Measurements from ENCODE around the gene NOVA2. TPM values are rescaled to one million over a fixed set of nuclear protein-coding genes. Genes with fewer than 3 reads are reported as not detected.

Gene NOVA2
- total RNA-seq, 4 donors from 2014 or later, result 0.40 to 2.1 (median 0.44) TPM; not detected in 1

- peak; percentile 63 for DNase-seq
- H3K9me3 ChIP-seq, result no peaks in the 10 kb centered on the region
- 1% methylated on average over 16 to 18 of the region's 32 CpGs for WGBS, 2 donors
- peaks cover 27 to 53% (median 35%) of the 10 kb centered on the region in 3 donors for H3K4me1 ChIP-seq
- H3K36me3 ChIP-seq, result peaks cover 0 to 25% (median 0%) of the 10 kb centered on the region in 3 donors
- peak overlapping the region; percentile 89 to 96 (median 96) for H3K27ac ChIP-seq
- TF ChIP-seq CTCF (IDR thresholded peaks at IDR 0.05) (peak in 1 of 6 experiments; percentile 24), POLR2A (IDR thresholded peaks at IDR 0.05) (peak in 2 of 4 donors; percentile 23 to 66)
- H3K4me3 ChIP-seq, result peak overlapping the region; percentile 62 to 79 (median 71)
- no peaks in the 10 kb centered on the region for H3K27me3 ChIP-seq
- intact Hi-C loops (cut with DNase I), result no loop called here
Measured at GRCh38 chr19:45886427-45887199, 87.1 kb downstream of the NOVA2 start.

GRCh38 chr19:45885556-45886426 lies 87.9 kb downstream of the NOVA2 start, which contains the start of gene IRF2BP1:
IRF2BP1 (minus strand) TSS chr19:45886141; CDS start chr19:45885774, 367 bp downstream.
- H3K27ac ChIP-seq, result peak within 1 kb of the TSS; percentile 89 to 96 (median 96)
- intact Hi-C loops (cut with DNase I), result no loop called here
- H3K27me3 ChIP-seq, result no peaks in the 10 kb centered on the region
- no peaks in the 10 kb centered on the region for H3K9me3 ChIP-seq
- H3K36me3 ChIP-seq, result peaks cover 0 to 21% (median 0%) of the 10 kb centered on the region in 3 donors
- H3K4me1 ChIP-seq, result peaks cover 27 to 58% (median 35%) of the 10 kb centered on the region in 3 donors
- H3K4me3 ChIP-seq, result peak within 1 kb of the TSS; percentile 62 to 79 (median 71)
- WGBS, 2 donors, result 0% methylated on average over 3 to 8 of the region's 107 CpGs
- DNase-seq, result peak; percentile 77
- TF ChIP-seq POLR2A (IDR thresholded peaks at IDR 0.05), result peak in 3 of 4 donors; percentile 50 to 88 (median 74)
- peak in 2 of 6 experiments; percentile 7 to 46 for TF ChIP-seq CTCF (IDR thresholded peaks at IDR 0.05)

GRCh38 chr19:45884682-45885555 lies 88.7 kb downstream of the NOVA2 start:
- no peaks in the 10 kb centered on the region for H3K27me3 ChIP-seq
- H3K4me1 ChIP-seq, result peaks cover 27 to 58% (median 35%) of the 10 kb centered on the region in 3 donors
- no peak for TF ChIP-seq CTCF (IDR thresholded peaks at IDR 0.05)
- no peak for TF ChIP-seq POLR2A (IDR thresholded peaks at IDR 0.05)
- no peaks in the 10 kb centered on the region for H3K9me3 ChIP-seq
- H3K27ac ChIP-seq, result peak overlapping the region; percentile 89 to 96 (median 96)
- no peak for DNase-seq
- H3K4me3 ChIP-seq, result peak overlapping the region; percentile 62 to 79 (median 71)
- 76 to 93% methylated on average over 9 to 16 of the region's 72 CpGs for WGBS, 2 donors
- peaks cover 0 to 12% (median 0%) of the 10 kb centered on the region in 3 donors for H3K36me3 ChIP-seq
- intact Hi-C loops (cut with DNase I), result no loop called here

GRCh38 chr19:45883881-45884681 lies 89.6 kb downstream of the NOVA2 start:
- H3K27me3 ChIP-seq, result no peaks in the 10 kb centered on the region
- H3K36me3 ChIP-seq, result peaks cover 0 to 12% (median 0%) of the 10 kb centered on the region in 3 donors
- H3K9me3 ChIP-seq, result no peaks in the 10 kb centered on the region
- TF ChIP-seq POLR2A (IDR thresholded peaks at IDR 0.05), result no peak
- TF ChIP-seq CTCF (IDR thresholded peaks at IDR 0.05), result no peak
- WGBS, 2 donors, result 77 to 84% methylated on average over 13 to 15 of the region's 57 CpGs
- intact Hi-C loops (cut with DNase I), result no loop called here
- DNase-seq, result no peak
- peaks cover 27 to 58% (median 35%) of the 10 kb centered on the region in 3 donors for H3K4me1 ChIP-seq
- peak overlapping the region in 1 of 4 donors; percentile 67 for H3K27ac ChIP-seq
- peak overlapping the region in 2 of 4 donors; percentile 71 to 79 for H3K4me3 ChIP-seq

Measured in esophagus squamous epithelium (tissue), 5 donors.